Breast epithelium (tissue), 3 donors: ENCODE results near the gene ASB2.

Experiments used
- POLR2A ChIP-seq: fragments of 450-650 bp; IDR thresholded peaks from one replicate; pipeline ENCODE4 v1.6.1; 2016; ENCODE audit warnings: antibody characterized with exemption, mild to moderate bottlenecking, moderate library complexity
- TF ChIP-seq, protein P1 (sequence below), 3 donors: fragments of 450-650 bp; IDR thresholded peaks; one replicate each; pipeline ENCODE4 v1.5.1; 2016 to 2017; ENCODE audit warnings: antibody characterized with exemption in 3 of 3, mild to moderate bottlenecking in 3 of 3, moderate library complexity in 3 of 3

DNA sequence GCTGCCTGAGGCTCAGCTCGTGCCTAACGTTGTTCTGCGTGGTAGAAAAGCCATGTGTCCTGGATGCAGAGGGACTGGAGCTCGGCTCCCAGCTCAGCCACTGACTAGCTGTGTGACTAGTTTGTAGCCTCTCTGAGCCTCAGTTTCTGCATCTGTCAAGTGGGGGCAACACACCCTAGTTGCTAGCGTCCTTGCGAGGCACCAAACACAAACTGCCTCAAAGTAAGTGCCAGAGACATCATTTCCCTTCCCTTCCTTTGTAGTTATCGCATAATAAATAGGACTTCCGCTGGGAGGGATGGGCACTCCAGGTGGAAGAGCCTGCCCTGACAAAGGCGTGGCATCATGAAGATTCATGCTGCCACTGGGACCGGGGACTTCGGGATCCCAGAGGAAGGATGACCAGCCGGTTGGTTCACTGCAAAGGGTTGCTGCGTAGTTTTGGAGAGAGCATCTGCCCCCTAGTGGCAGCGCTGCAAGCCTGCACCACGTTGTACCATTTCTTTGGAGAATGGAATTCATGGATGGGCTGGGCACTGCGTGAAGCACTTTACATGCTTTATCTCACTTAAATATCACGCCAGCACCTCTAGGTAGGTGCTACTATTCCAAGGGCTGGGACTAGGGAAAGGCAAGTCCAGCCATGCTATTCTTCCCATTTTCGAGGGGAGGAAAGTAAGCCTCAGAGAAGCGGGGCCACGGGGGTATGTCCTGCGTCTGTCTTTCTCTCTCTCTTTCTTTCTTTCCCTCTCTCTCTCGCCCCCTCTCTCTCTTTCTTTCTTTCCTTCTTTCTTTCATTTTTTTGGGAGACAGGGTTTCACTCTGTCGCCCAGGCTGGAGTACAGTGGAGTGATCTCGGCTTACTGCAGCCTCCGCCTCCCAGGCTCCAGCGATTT is 25.4 kb upstream of the ASB2 start:
- TF ChIP-seq, protein P1, sequence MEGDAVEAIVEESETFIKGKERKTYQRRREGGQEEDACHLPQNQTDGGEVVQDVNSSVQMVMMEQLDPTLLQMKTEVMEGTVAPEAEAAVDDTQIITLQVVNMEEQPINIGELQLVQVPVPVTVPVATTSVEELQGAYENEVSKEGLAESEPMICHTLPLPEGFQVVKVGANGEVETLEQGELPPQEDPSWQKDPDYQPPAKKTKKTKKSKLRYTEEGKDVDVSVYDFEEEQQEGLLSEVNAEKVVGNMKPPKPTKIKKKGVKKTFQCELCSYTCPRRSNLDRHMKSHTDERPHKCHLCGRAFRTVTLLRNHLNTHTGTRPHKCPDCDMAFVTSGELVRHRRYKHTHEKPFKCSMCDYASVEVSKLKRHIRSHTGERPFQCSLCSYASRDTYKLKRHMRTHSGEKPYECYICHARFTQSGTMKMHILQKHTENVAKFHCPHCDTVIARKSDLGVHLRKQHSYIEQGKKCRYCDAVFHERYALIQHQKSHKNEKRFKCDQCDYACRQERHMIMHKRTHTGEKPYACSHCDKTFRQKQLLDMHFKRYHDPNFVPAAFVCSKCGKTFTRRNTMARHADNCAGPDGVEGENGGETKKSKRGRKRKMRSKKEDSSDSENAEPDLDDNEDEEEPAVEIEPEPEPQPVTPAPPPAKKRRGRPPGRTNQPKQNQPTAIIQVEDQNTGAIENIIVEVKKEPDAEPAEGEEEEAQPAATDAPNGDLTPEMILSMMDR (IDR thresholded peaks at IDR 0.05), result peak; percentile 83 to 93 (median 83)
- TF ChIP-seq POLR2A, result no peak
